ENCODE measurements around the gene RBP4.

RBP4 gene

DNA sequence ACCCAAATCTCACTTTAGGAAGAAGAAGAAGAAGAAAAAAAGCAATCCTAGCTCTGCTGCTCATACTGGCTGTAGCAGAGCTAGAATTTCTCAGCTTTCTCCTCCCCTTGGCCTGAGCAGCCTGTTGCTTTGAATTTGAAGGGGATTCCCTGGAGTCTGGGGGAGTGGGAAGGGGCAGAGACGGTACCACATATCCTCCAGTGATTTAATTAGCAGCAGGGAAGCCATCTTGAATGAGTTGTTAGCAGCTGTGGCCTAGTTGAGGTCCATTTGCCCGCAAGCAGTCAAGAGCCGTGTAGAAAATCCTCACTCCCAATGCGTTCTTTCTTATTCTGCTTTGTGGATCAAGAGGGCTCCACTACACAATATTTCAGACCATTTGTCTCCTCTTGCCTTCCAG lies 27.8 kb upstream of the RBP4 start:
- H3K36me3 ChIP-seq (ENCODE audit: low read depth), result no peaks in the 10 kb centered on the region
- ATAC-seq (ENCODE audit: low read depth) (no peak), DNase-seq (ENCODE audit: low spot score) (no peak)
- no peaks in the 10 kb centered on the region for H3K4me1 ChIP-seq (ENCODE audit: insufficient read depth, poor library complexity, severe bottlenecking)
- TF ChIP-seq, protein P1, sequence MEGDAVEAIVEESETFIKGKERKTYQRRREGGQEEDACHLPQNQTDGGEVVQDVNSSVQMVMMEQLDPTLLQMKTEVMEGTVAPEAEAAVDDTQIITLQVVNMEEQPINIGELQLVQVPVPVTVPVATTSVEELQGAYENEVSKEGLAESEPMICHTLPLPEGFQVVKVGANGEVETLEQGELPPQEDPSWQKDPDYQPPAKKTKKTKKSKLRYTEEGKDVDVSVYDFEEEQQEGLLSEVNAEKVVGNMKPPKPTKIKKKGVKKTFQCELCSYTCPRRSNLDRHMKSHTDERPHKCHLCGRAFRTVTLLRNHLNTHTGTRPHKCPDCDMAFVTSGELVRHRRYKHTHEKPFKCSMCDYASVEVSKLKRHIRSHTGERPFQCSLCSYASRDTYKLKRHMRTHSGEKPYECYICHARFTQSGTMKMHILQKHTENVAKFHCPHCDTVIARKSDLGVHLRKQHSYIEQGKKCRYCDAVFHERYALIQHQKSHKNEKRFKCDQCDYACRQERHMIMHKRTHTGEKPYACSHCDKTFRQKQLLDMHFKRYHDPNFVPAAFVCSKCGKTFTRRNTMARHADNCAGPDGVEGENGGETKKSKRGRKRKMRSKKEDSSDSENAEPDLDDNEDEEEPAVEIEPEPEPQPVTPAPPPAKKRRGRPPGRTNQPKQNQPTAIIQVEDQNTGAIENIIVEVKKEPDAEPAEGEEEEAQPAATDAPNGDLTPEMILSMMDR (IDR thresholded peaks at IDR 0.05; ENCODE audit: poor library complexity, severe bottlenecking), result no peak
- H3K27me3 ChIP-seq (ENCODE audit: insufficient read depth, poor library complexity, severe bottlenecking), result no peaks in the 10 kb centered on the region
- H3K4me3 ChIP-seq (ENCODE audit: severe bottlenecking), result no peak overlapping the region
- H3K27ac ChIP-seq (ENCODE audit: poor library complexity, severe bottlenecking), result no peak overlapping the region
- H3K9me3 ChIP-seq (ENCODE audit: severe bottlenecking), result no peaks in the 10 kb centered on the region

DNA sequence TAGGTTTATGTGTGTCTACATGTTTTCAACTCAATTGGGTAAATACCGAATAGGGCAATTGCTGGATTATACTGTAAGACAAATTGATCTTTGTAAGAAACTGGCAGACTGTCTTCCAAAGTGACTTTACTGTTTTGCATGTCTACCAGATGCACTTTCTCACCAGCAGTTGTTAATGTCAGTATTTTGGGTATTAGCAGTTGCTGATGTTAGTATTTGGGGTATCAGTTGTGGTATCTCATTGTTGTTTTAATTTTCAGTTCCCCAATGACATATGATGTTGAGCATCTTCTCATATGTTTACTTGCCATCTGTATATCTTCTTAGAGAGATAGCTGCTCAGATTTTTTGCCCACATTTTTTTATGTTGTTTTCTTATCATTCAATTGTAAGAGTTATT lies 21.9 kb upstream of the RBP4 start:
- ATAC-seq (ENCODE audit: low read depth) (no peak), DNase-seq (ENCODE audit: low spot score) (no peak)
- no peaks in the 10 kb centered on the region for H3K27me3 ChIP-seq (ENCODE audit: insufficient read depth, poor library complexity, severe bottlenecking)
- H3K27ac ChIP-seq (ENCODE audit: poor library complexity, severe bottlenecking), result no peak overlapping the region
- H3K36me3 ChIP-seq (ENCODE audit: low read depth), result no peaks in the 10 kb centered on the region
- no peaks in the 10 kb centered on the region for H3K9me3 ChIP-seq (ENCODE audit: severe bottlenecking)
- TF ChIP-seq, protein P1 (IDR thresholded peaks at IDR 0.05; ENCODE audit: poor library complexity, severe bottlenecking), result no peak
- H3K4me1 ChIP-seq (ENCODE audit: insufficient read depth, poor library complexity, severe bottlenecking), result no peaks in the 10 kb centered on the region
- H3K4me3 ChIP-seq (ENCODE audit: severe bottlenecking), result no peak overlapping the region

DNA sequence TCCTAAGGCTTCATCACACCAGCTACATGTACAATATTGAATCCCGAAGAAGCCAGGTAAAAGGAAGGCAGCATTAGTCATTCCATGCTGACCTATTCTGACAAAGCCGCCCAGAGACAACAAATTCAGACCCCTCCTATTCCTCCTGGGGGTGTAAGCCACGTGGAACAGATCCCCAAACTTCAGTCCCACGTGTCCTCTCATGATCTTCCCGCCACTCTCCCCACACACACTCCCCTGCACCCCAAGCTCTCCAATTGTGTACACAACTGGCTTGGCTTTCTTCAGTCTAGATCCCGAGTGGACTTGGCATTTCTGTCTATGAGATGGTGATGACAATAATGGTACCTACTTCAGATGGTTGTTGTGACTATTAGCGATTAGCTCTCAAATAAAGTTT lies 19.9 kb upstream of the RBP4 start:
- ATAC-seq (ENCODE audit: low read depth), result no peak
- H3K36me3 ChIP-seq (ENCODE audit: low read depth), result no peaks in the 10 kb centered on the region
- no peak overlapping the region for H3K4me3 ChIP-seq (ENCODE audit: severe bottlenecking)
- DNase-seq (ENCODE audit: low spot score), result no peak
- H3K27me3 ChIP-seq (ENCODE audit: insufficient read depth, poor library complexity, severe bottlenecking), result no peaks in the 10 kb centered on the region
- TF ChIP-seq, protein P1 (IDR thresholded peaks at IDR 0.05; ENCODE audit: poor library complexity, severe bottlenecking), result no peak
- no peaks in the 10 kb centered on the region for H3K9me3 ChIP-seq (ENCODE audit: severe bottlenecking)
- no peak overlapping the region for H3K27ac ChIP-seq (ENCODE audit: poor library complexity, severe bottlenecking)
- H3K4me1 ChIP-seq (ENCODE audit: insufficient read depth, poor library complexity, severe bottlenecking), result no peaks in the 10 kb centered on the region

DNA sequence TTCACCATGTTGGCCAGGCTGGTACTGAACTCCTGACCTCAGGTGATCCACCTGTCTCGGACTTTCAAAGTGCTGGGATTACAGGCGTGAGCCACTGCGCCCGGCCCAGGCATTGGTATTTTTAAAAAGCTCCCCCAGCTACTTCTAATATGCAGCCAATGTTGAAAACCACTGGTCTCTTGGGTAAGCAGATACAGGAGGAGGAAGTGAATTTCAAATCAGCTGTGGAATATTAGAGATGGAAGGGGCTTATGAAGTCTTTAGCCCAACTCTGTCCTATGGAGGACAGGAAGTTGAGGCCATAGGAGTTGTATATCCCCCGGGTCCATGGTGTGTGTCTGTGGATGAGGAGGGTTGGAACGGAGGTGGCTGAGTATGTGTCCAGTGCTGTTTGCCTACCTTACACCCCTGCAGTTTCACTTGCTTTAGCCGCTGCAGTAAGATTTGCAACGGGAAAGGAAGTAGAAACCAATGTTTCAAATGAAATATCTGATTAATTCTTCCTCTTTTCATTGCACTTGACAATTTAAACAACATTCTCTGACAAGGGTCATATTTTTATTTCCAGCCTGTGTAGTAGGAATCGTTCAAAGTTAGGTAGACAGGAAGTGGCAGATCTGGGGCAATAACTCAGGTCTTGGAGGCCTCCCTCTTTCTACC lies 14.7 kb upstream of the RBP4 start:
- DNase-seq (ENCODE audit: low spot score) (no peak), ATAC-seq (ENCODE audit: low read depth) (no peak)
- H3K9me3 ChIP-seq (ENCODE audit: severe bottlenecking), result no peaks in the 10 kb centered on the region
- TF ChIP-seq, protein P1 (IDR thresholded peaks at IDR 0.05; ENCODE audit: poor library complexity, severe bottlenecking), result no peak
- no peak overlapping the region for H3K4me3 ChIP-seq (ENCODE audit: severe bottlenecking)
- H3K27ac ChIP-seq (ENCODE audit: poor library complexity, severe bottlenecking), result no peak overlapping the region
- H3K36me3 ChIP-seq (ENCODE audit: low read depth), result no peaks in the 10 kb centered on the region
- no peaks in the 10 kb centered on the region for H3K27me3 ChIP-seq (ENCODE audit: insufficient read depth, poor library complexity, severe bottlenecking)
- no peaks in the 10 kb centered on the region for H3K4me1 ChIP-seq (ENCODE audit: insufficient read depth, poor library complexity, severe bottlenecking)

DNA sequence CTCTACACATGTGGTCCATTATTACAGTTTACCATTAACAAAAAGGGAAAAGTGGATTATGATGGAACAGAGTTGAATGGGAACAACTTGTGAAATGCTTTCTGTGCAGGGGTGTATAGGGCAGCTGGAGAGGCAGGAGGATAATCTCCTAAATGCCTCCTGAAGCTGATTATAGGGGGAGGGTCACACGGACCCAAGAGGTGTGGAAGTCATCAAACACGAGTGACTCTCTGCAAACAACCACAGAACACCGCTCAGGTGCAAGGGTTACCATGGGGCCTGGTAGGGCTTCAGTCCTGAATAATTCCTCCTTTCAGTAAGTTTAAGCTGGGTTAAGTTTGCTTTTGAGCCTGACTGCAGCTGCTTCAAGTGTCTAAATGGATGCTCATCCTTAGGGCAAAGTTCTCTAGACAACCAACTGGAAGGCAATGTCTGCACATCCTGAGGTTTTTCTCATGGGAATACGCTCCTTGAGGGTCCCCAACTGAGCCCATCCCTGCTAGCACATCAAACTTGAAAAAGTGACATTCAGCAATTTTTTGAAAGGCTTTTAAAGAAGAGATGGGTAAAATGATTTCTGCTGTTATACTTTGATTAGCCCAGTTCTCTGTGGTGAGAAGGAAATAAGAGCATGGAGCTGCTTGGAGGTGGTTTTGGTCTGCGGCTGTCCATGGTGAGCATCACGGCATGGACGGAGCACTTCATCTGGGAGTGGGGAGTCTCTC lies 13.2 kb upstream of the RBP4 start:
- H3K4me1 ChIP-seq (ENCODE audit: insufficient read depth, poor library complexity, severe bottlenecking), result no peaks in the 10 kb centered on the region
- ATAC-seq (ENCODE audit: low read depth) (no peak), DNase-seq (ENCODE audit: low spot score) (no peak)
- H3K36me3 ChIP-seq (ENCODE audit: low read depth), result no peaks in the 10 kb centered on the region
- TF ChIP-seq, protein P1 (IDR thresholded peaks at IDR 0.05; ENCODE audit: poor library complexity, severe bottlenecking), result no peak
- no peaks in the 10 kb centered on the region for H3K27me3 ChIP-seq (ENCODE audit: insufficient read depth, poor library complexity, severe bottlenecking)
- H3K27ac ChIP-seq (ENCODE audit: poor library complexity, severe bottlenecking), result no peak overlapping the region
- no peaks in the 10 kb centered on the region for H3K9me3 ChIP-seq (ENCODE audit: severe bottlenecking)
- H3K4me3 ChIP-seq (ENCODE audit: severe bottlenecking), result no peak overlapping the region

Data from RWPE2 (cell line).